Astrocyte of the hippocampus (primary cell): ENCODE results near the gene PLPP3.
"Not testable (repeated sequence)": the region's sequence is repeated elsewhere in the genome, so short reads cannot be mapped to it uniquely, and the experiment has no call there.

Source experiments
- DNase-seq: peaks from one replicate; pipeline ENCODE4 v3.0.0; 2011; ENCODE audit warnings: low read depth, low spot score

Gene PLPP3

DNA sequence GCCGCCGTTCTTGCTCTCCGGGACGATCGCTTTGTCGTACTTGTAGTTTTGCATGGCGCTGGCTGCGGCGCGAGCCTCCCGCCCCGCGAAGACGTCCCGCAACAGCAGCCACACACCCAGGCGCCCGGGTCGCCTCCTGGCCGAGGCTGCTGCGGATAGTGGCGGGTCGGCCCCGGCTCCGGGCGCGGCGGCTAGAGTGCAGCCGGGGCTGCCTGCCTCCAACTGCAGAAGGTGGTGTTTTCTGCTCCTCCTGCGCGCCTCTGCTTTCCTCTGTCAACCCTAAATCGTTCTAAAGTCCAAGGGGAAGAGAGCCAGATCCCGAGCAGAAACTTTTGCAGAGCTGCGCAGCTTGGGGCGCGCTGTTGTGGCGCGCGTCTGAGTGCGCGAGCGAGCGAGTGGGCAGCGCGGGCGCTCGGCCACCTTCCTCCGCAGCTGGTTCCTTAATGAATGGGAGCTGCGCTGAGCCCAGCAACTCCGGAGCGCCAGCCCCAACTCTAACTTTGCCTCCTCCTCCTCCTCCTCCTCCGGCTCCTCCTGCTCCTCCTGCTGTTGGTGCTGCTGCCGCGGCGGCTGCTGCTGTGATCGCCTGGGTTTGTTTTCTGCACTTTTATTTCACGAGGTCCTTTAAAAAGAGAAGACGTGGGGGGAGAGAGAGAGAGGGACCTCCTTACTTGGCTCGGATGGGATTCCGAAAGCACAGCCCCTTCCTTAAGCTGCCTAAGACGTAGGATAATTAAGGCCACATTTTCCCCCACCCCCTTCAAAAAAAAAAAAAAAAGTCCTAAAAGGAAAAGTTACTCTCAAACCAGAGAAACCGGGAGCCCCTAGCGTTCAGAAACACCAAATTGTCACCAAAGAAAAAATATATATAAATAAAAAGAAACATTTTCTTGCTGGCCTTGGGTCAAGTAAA, at the start of gene PLPP3:
TSS of gene PLPP3 (minus strand) at position 601 of the 913 bp plus-strand sequence. CDS start at position 54, 547 bp downstream.
- DNase-seq = peak; percentile 94

DNA sequence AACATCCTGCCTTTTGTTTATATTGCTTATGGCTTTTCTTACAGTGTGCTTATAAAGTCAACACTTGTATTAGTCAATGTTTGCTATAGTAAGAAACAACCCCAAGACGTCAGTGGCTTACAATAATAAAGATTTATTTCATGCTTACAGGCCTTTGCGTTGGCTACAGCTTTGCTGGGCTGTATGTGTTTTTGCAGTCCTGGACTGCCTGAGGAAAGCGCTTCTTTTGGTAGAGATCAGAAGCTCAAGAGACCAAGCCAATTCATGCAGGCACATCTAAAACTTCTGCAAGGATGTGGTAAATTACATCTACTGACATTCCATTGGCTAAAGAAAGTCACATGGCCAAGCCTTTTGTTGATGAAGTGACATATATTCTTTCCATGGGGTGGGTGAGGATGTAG, 48.3 kb upstream of the PLPP3 start:
- DNase-seq = no peak

DNA sequence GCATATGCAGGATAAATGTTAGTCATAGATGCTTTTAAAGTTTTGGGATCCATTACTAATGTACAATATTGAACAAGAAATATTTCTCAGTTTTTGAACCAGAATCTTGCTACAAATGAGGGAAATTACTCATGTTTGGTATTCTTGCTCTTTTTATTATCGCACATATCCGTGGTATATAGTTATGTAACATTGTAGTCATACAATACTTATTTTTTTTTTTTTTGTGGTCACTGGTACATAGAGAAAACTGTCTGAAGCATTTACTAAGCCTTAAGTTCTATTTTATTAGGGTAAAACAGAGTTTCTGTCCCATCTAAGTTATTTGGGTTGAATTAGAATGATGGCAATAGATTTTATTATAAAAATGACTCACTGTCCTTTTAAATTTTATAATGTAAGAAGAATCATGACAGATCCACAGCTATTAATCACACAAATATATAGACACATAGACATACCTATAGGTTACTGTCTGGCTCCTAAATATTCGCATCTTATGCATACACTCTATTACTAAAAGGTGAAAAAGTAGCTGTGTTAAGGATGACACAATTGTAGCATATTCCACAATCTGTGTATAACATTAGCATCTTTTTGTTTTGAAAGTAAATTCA, 47.8 kb upstream of the PLPP3 start:
- DNase-seq = no peak

DNA sequence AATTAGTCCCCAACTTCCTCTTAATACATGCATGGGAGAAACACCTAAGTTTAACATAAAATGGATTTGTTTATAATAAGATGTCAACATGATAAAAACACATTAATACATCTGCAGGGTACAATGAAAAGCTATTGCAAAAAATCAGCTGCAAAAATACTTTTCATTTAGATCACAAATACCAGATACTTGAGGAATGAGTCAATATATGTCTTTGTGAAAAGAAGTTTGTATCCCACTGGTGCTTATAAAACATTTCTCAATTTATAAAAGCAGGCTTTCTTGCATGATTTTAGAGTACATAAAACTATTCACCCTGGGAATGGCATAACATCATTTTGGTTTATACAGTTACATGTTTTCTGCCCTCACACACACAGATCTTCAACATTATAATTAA, 47.2 kb upstream of the PLPP3 start:
- no peak for DNase-seq

DNA sequence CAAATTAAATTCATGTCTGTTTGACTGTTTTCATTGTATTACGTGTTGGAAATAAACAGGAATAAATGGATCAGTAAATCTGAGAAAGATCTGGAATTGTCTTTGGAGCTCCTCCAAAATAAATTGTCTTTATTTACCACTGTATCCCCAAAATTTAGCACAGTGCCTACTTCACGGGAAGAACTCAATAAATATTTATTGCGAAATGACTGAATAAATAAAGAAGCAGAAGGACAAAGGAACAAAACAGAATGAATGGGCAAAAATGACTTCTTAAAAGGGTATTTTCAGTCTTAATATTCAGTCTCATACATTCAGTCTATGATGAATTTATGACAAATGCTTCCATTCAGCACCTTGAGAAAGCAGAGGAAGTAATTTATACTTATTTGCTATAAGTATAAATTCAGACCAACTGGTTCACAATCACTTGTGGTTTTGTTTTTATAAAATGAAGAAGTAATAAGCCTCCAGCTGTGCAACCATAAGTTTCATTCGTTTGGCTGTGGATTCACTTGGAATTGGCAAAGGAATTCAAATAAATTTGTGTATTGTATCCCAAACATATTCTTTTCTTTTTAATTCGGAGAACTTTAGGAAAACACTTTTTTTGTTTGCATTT, 46.6 kb upstream of the PLPP3 start:
- no peak for DNase-seq

DNA sequence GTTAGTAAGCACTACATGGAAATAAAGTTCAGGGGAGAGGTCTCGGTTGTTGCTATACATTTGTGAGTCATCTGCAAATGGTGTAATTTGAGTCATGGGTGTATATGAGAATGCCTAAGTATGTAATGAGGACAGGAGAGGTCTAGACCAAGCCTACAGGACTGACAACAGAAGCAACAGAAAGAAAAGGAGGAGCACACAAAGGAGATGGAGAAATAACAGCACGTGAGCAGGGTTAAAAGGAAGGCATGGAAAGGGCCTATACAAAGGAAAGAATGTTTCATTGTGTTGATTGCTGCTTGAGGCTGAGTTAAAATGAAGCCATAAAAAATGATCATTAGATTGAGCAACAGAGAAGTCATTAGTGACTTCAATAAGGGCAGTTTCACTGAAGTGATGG, 37.8 kb upstream of the PLPP3 start:
- DNase-seq = peak; percentile 1

DNA sequence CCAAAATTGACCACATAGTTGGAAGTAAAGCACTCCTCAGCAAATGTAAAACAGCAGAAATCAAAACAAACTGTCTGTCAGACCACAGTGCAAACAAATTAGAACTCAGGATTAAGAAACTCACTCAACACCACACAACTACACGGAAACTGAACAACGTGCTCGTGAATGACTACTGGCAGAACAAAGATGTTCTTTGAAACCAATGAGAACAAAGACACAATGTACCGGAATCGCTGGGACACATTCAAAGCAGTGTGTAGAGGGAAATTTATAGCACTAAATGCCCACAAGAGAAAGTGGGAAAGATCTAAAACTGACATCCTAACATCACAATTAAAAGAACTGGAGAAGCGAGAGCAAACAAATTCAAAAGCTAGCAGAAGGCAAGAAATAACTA, 31.4 kb upstream of the PLPP3 start:
- DNase-seq = not testable (repeated sequence)

DNA sequence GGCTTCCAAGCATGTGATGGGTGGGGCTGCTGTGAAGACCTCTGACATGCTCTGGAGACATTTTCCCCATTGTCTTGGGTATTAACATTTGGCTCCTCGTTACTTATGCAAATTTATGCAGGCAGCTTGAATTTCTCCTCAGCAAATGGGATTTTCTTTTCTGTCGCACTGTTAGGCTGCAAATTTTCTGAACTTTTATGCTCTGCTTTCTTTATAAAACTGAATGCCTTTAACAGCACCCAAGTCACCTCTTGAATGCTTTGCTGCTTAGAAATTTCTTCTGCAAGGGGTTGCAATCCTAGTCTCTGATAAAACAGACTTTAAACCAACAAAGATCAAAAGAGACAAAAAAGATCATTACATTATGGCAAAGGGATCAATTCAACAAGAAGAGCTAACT, 30.7 kb upstream of the PLPP3 start:
- DNase-seq = not testable (repeated sequence)

DNA sequence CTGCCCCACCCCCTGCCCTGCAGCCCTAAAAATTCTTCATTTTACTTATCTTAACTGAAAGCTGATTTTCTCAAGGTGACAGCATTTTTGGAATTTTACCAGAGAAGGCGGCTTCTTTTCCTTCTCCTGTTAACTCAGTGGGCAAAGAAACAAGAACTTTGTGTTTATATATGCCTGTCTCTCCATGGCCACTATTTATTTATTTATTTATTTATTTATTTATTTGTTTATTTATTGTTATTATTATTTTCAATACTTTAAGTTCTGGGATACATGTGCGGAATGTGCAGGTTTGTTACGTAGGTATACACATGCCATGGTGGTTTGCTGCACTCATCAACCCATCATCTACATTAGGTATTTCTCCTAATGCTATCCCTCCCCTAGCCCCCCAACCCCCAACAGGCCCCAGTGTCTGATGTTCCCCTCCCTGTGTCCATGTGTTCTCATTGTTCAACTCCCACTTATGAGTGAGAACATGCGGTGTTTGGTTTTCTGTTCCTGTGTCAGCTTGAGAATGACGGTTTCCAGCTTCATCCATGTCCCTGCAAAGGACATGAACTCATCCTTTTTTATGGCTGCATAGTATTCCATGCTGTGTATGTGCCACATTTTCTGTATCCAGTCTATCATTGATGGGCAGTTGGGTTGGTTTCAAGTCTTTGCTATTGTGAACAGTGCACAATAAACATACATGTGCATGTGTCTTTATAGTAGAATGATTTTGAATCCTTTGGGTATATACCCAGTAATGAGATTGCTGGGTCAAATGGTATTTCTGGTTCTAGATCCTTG, 16.2 kb upstream of the PLPP3 start:
- DNase-seq = not testable (repeated sequence)

DNA sequence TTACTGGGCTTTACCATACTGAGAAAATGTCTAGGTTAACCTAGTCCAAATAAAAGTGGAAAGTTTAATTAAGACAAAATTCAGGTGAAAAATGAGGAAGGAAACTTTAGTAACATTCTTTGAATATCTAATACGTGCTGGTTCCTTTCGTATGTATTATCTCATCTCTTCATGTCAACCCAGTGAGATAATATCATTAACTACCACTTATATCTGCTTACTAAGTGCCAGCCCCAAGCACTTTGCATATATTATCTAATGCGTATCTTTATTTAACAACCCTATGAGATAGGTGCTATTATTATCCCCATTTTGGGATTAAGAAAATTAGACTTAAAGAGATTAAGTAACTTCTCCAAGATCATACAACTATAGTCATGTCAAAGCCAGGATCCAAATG, 12.5 kb upstream of the PLPP3 start:
- no peak for DNase-seq

DNA sequence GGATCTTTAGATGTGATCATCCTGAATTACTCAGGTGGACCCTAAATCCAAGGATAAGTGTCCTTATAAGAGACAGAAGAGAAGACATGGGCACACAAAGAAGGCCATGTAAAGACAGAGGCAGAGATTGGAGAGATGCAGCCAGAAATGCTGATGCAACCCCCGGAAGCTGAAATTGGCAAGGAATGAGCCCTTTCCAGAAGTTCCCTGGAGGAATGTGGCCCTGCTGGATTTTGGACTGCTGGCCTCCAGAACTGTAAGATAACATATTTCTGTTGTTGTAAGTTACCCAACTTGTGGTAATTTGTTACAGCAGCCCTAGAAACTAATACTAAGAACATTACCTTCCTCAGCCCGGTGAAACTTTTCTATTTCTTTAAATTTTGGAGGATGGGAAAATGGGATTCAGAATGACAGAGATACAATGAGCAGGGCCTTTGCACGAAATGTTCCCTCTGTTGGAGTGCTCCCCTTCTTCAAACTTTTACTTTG, 11.2 kb upstream of the PLPP3 start:
- no peak for DNase-seq

DNA sequence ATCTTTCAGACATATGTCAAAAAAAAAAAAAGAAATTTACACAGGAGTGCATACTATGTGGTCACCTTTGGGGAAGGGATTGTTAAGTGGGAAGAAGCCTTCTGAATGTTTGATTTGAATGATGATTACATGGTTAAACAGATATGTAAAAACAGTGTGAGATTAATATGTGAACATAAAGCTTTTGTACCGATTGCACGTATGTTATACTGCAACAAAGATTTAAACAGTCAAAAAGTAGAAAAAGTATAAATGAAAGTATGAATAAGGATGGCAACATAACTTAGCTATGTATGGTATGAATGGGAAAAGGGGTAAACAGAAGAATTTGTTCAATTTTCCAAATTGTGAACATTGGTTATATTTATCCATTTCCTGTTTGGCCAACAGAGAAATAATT, 10.0 kb upstream of the PLPP3 start:
- no peak for DNase-seq

DNA sequence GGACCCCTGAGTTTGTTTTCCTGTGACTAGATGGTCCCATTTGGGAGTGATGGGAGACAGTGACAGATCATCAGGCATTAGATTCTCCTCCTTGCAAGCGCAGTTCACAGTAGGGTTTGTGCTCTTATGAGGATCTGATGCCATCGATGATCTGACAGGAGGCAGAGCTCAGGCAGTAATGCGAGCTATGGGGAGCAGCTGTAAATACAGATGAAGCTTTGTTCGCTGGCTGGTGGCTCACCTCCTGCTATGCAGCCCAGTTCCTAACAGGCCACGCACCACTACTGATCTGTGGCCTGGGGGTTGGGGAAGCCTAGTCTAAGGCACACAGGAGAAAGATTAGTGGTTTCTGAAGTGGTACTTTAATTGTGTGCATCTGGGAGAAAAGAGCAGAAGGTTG, 7.1 kb upstream of the PLPP3 start:
- DNase-seq = no peak

DNA sequence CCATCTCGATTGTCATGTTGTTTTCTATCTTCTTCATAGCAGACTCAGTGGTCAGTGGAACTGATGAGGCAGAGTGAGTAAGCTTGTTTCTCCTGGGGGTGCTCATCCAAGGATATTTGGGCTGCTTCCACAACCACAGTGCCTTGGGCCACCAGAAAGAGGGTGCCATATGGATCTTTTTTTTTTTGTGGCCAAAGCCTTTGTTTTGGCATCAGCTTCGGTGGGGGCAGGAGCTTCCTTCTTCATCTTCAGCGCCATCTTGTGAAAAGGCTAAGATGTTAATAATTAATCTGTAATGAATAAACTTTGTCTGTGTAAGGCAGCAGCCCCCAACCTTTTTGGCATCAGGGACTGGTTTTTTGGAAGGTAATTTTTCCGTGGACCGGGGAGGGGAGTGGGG, 6.6 kb upstream of the PLPP3 start:
- DNase-seq = no peak

DNA sequence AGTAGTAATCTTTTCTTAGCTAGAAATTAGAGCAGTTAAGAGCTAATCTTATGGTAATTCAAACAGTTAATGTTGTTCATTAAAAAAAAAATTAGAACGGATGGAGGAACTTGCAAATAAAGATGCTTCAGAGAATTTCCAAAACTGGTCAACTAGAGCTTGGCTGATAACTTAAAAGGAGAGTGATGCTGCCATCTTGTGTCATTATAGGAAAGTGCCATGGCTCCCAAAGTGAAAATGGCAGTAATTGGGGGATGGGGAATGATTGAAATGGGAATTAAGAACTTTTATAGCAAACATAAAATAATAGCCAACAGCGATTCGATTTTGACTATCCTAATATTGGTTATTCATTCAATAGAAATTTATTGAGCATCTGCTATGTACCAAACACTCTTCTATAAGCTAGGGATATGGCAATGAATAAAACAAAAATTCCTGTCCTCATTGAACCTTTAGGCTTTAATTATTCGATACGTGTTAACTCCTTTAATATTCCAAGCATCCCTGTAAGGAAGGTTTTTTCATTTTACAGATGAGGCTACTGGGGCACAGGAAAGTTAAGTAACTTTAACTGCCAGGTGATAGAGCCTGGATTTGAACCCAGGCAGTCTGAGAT, 5.7 kb upstream of the PLPP3 start:
- peak; percentile 76 for DNase-seq

DNA sequence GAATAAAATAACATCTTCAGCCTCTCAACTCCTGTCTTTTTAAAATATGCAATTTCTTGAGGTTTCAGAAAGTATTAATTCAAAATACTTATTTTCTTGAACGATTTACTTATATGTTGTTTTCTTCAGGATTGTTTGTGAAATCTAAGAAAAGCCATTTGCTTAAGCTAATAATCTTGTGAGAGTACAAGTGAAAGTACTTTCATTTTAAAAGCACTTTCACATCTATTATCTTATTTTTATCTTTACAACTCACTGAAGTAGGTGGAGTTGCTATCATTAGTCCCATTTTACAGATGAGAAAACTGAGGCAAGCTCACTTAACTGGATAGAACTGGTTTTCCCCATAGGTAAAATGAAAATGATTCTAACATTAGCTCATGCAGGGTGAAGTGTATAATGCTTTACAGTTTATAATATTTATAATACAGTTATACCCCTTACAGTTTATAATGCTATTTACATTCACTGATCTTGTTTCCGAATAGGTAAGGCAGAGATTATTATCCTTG, 4.7 kb upstream of the PLPP3 start:
- DNase-seq = no peak

DNA sequence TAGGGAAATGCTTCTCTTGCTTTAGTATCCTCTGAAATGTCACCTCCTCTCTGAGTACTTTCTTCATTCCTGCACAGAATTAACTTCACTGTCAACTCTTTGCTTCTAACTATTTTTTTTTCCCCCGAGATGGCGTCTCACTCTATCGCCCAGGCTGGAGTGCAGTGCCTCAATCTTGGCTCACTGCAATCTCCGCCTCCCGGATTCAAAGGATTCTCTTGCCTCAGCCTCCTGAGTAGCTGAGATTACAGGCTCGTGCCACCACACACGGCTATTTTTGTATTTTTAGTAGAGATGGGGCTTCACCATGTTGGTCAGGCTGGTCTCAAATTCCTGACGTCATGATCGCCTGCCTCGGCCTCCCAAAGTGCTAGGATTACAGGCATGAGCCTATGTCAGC, 1.4 kb upstream of the PLPP3 start:
- no peak for DNase-seq

DNA sequence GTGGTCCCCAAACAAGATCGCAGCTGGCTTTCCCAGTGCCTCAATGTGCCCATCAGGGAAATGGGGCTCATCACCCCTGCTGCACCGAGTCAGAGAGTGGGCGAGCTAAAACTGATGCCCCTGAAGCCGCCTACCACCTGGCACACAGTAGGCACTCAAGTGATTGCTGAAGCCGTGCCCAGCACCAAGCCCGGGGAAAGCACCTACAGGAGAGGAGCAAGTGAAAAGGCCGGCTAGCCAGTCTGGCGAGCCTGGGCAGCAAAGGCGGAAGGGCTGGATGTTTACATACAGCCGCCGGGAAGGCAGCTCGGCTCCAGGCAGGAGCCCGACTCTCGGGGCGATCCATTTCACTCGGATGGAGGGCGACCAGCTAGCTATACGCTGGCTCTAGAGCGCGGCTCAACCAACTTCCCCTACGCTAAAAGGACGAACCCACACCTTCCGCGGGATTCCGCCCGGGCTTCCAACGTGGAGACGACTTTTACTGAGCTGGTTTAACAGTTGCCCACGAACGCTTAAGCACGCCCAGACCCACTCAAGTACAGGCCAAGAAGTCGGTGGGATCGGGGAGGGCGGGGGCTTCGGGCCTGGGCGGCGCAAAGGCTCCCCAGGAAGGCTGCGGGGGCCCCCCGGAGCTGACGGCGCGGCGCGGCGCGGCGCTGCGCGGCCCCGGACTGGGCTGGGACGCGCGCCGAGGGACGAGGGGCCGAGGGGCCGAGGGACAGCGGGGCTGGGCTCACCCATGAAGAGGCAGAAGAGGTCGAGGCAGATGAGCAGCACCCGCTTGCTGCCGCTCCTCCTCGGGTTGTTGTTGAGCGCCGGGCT, 1.0 kb downstream of the PLPP3 start:
- peak; percentile 82 for DNase-seq

DNA sequence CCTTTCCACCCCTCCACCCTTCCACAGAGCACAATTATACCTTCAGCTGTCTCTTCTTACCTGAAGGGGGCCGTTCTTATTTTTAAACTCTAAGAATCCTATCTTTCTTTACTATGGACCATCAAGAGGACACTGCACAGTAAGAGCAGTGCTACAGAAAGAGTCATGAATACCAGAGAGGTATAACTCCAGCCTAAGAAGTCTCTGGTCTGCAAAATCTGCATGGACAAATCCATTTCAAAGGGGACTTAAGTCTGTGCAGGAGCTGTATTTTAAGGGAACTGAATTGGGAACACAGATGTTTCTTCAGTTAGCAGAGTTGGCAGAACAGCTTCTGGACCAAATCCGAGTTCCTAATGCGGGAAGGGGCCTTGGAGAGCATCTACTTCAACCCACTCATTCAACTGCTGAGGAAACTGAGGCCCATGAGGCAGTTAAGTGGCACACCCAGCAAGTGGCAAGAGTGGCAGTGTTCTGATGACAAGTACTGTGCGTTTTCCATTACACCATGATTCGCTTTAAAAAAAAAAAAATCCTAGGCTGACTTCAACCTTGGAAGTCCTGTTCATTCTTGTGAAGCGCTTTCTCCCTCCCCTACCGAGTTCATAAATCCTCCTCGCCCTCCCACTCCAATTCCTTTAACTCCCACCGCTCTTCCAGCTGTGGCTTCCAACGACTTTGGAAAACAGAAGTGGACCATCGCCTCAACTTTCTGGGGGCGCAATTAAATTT, 1.8 kb downstream of the PLPP3 start:
- peak; percentile 44 for DNase-seq
